NB4 (cell line): ENCODE data around the gene MORN1.

Experiments used
- DNase-seq: peaks from one replicate; pipeline ENCODE4 v3.0.0; 2010; ENCODE audit warnings: low read depth
- H3K4me3 ChIP-seq: one replicate; pipeline ENCODE4 v1.5.1; 2011; ENCODE audit warnings: mild to moderate bottlenecking, low read depth, low read length, moderate library complexity
- MAX ChIP-seq: IDR thresholded peaks from 2 replicates; pipeline ENCODE4 v1.6.1; 2011; ENCODE audit warnings: low read depth, low read length
- MYC ChIP-seq: IDR thresholded peaks from 2 replicates; pipeline ENCODE4 v1.6.1; 2011; ENCODE audit warnings: low read depth, low read length
- POLR2A ChIP-seq: IDR thresholded peaks from 2 replicates; pipeline ENCODE4 v1.6.1; 2011; ENCODE audit warnings: mild to moderate bottlenecking; ENCODE audit not compliant: insufficient read length; ENCODE audit errors: extremely low read depth
- TF ChIP-seq, protein P1 (sequence below): IDR thresholded peaks from one replicate; pipeline ENCODE4 v1.5.1; 2012; ENCODE audit warnings: low read depth, low read length

The MORN1 gene

DNA sequence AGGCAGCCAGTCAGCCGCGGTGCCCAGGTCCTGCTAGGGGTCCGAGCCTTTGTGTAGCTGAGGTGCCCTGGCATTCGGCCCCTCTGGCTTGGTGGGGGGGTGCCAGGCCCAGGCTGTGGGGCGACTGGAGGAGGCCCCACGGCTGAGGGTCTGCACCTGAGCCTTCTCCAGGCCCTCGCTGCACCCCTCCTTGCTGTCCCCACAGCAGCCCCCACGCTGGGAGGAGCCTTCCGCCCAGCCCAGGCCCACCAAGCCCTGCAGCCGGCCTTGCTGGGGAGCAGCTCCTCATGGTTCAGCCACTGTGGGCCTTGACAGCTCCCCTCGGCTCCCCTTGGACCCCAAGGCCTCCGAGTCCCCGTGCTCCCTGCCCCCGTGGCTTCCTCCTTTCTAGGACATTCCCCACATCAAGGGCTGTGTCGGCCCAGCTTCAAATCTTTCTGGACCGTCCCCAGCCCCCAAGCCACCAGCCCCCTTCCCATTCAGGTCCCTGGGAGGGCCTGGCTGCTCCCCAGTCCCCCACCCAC, 67.8 kb downstream of the MORN1 start:
- TF ChIP-seq, protein P1, sequence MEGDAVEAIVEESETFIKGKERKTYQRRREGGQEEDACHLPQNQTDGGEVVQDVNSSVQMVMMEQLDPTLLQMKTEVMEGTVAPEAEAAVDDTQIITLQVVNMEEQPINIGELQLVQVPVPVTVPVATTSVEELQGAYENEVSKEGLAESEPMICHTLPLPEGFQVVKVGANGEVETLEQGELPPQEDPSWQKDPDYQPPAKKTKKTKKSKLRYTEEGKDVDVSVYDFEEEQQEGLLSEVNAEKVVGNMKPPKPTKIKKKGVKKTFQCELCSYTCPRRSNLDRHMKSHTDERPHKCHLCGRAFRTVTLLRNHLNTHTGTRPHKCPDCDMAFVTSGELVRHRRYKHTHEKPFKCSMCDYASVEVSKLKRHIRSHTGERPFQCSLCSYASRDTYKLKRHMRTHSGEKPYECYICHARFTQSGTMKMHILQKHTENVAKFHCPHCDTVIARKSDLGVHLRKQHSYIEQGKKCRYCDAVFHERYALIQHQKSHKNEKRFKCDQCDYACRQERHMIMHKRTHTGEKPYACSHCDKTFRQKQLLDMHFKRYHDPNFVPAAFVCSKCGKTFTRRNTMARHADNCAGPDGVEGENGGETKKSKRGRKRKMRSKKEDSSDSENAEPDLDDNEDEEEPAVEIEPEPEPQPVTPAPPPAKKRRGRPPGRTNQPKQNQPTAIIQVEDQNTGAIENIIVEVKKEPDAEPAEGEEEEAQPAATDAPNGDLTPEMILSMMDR, result no peak
- TF ChIP-seq MYC, result no peak
- no peak for TF ChIP-seq POLR2A
- no peak for TF ChIP-seq MAX
- H3K4me3 ChIP-seq, result no peak overlapping the region
- DNase-seq, result no peak

GRCh38 chr1:2322581-2323211, 68.7 kb downstream of the MORN1 start:
- TF ChIP-seq, protein P1, result no peak
- TF ChIP-seq POLR2A (no peak), MAX (no peak), MYC (no peak)
- no peak overlapping the region for H3K4me3 ChIP-seq
- no peak for DNase-seq

DNA sequence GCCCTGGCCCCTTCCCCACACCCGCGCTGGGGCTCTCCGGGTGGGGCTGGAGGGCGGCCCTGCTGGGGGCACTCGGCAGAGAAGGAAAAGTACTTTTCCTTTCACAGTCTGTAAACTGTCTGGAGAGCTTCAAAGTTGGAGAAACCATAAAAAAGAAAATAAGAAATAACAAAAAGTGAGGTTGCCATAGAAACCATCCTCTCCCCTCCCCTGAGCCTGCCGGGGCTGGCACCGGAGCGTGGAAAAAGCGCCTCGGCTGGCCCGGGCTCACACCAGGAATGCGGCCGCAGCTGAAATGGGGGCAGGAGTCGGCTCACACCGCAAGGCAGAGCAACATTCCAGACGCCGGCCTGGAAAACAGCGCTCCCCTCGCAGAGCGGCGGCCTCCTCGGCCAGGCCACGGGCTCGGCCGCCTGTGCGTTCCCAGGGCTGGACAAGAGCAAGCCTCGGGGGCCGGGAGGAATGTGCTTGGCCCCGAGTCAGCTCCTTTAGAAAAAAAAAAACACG, 69.2 kb downstream of the MORN1 start:
- no peak overlapping the region for H3K4me3 ChIP-seq
- DNase-seq, result no peak

DNA sequence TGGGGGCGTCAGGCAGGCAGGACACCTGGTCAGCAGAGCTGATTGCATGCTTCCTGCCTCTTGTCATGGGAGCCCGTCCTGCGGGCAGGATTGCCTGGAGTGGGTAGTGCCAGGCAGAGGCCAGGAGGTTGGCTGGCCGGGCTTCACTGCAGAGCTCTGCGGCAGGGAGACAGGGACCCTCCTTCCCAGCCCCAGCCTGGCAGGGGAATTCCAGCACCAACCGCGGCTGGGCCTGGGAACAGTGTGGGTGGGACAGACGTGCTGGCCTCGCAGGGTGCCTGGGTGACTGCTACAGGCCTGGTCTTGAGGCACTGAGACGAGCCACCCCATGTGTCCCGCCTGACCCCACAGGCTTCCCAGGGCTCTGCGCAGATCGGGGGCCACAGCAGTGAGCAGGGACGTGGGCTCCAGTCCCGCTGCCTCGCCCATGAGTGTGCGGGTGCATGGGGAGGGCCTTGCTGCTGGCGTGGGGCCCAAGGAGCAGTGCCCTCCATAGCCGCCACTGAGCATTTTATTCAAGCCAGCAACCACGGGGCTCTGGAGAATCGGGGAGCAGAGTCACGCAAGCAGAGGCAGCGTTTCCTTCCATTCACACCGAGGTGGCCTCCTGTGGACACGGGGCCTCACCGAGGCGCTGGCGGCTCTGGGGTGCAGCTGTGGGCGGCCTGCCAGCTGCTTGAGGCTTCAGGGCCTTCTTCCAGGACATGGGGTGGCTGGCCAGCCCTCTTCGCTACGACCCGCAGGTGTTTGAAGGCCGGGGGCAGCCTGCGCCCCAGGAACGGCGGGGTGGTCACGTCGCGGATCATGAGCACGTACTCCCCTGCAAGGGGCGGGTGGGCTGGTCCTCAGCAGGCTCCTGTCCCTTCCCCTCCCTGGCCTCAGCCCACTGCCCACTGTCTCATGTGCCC, 70.3 kb downstream of the MORN1 start:
- no peak overlapping the region for H3K4me3 ChIP-seq
- TF ChIP-seq, protein P1, result no peak
- TF ChIP-seq POLR2A, result no peak
- no peak for TF ChIP-seq MYC
- TF ChIP-seq MAX, result no peak
- DNase-seq, result no peak

More for the DNA sequence above, 69.2 kb downstream of the MORN1 start:
- TF ChIP-seq POLR2A (no peak), MAX (no peak), MYC (no peak)
- TF ChIP-seq, protein P1, result no peak

GRCh38 chr1:2320006-2320405, 71.3 kb downstream of the MORN1 start:
- no peak overlapping the region for H3K4me3 ChIP-seq
- no peak for DNase-seq
- TF ChIP-seq MAX (no peak), POLR2A (no peak), MYC (no peak)
- TF ChIP-seq, protein P1, result no peak
